Measurements from ENCODE around the gene DMTF1. TPM values are rescaled to one million over a fixed set of nuclear protein-coding genes. Genes with fewer than 3 reads are reported as not detected.

The DMTF1 gene
- total and polyA plus RNA-seq, 9 of the 15 experiments (the other 6 are each of a cell fraction or from before 2014, with no cell fraction given) = 25.7 to 208 (median 74.7) TPM

DNA sequence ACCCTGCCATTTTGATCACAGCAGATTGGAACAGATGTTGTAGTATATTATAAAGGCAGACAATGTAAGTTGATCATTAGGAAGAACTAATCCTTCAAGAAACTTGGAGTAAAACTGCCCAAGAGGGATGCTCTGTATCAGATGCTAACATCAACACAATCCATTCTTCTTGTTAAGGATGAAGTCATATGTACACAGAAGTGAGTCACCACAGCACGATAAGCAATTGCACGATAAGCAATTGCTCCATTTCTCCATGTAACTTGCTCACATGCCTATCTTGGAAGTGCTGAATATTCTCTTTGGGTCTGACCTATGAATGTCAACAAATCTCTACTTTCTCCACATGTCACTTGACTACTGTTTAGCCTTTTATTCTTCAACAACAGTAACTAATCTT lies 41.5 kb upstream of the DMTF1 start (continued):
- TF ChIP-seq MGA (IDR thresholded peaks at IDR 0.05) (no peak), PRPF4 (IDR thresholded peaks at IDR 0.05; ENCODE audit: insufficient read depth, low read depth, low read length, poor library complexity, severe bottlenecking) (no peak), EHMT2 (IDR thresholded peaks at IDR 0.05) (0 out of 2 replicates have a peak, but pooled peaks have one; percentile 19), NUFIP1 (IDR thresholded peaks at IDR 0.05; ENCODE audit: partially characterized antibody) (no peak), SFPQ (IDR thresholded peaks at IDR 0.05; ENCODE audit: low read depth, low read length) (no peak), CBFB (CRISPR knock-in tag; IDR thresholded peaks at IDR 0.05) (no peak), SRSF3 (IDR thresholded peaks at IDR 0.05; ENCODE audit: insufficient read depth, low read length) (no peak), ARID1B (IDR thresholded peaks at IDR 0.05) (peak; percentile 96), ZNF282 (CRISPR knock-in tag; IDR thresholded peaks at IDR 0.05) (no peak), DNMT1 (IDR thresholded peaks at IDR 0.05) (no peak), GTF2A2 (tag; IDR thresholded peaks at IDR 0.05) (no peak), NR3C1 (CRISPR knock-in tag; IDR thresholded peaks at IDR 0.05) (no peak), GABPA (tag; conservative IDR thresholded peaks at IDR 0.05; ENCODE audit: low read depth) (no peak)
- TF ChIP-seq, protein P1, sequence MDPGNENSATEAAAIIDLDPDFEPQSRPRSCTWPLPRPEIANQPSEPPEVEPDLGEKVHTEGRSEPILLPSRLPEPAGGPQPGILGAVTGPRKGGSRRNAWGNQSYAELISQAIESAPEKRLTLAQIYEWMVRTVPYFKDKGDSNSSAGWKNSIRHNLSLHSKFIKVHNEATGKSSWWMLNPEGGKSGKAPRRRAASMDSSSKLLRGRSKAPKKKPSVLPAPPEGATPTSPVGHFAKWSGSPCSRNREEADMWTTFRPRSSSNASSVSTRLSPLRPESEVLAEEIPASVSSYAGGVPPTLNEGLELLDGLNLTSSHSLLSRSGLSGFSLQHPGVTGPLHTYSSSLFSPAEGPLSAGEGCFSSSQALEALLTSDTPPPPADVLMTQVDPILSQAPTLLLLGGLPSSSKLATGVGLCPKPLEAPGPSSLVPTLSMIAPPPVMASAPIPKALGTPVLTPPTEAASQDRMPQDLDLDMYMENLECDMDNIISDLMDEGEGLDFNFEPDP (CRISPR knock-in tag; IDR thresholded peaks at IDR 0.05) = no peak

Data from K562 (cell line).